ENCODE data around the gene SPON1. TPM values are rescaled to one million over a fixed set of nuclear protein-coding genes. Genes with fewer than 3 reads are reported as not detected.
"Not testable (repeated sequence)": the region's sequence is repeated elsewhere in the genome, so short reads cannot be mapped to it uniquely, and the experiment has no call there.

SPON1 gene
- total RNA-seq, 2 experiments from 2014 or later: 2.1 to 2.2 TPM

- Mint-ChIP-seq H3K27ac (peak overlapping the region; percentile 74), H3K4me1 (ENCODE audit: low read depth) (peaks cover 48% of the 10 kb centered on the region), H3K9me3 (peaks cover 7% of the 10 kb centered on the region), H3K36me3 (ENCODE audit: low read depth) (peaks cover 54% of the 10 kb centered on the region), H3K27me3 (no peaks in the 10 kb centered on the region), H3K4me3 (no peak overlapping the region)
- Histone ChIP-seq H3K36me3 (ENCODE audit: insufficient read depth, low read length) (peaks cover 5% of the 10 kb centered on the region), H3K27ac (ENCODE audit: low read depth in 1 of 2, low read length in 2 of 2) (no peak overlapping the region), H3K27me3 (ENCODE audit: control insufficient read depth in 1 of 2, insufficient read depth in 2 of 2, low read length in 2 of 2) (no peaks in the 10 kb centered on the region), H3K4me3 (ENCODE audit: low read length) (no peak overlapping the region), H3K4me1 (ENCODE audit: insufficient read depth, low read length) (peaks cover 17% of the 10 kb centered on the region), H3K9me3 (ENCODE audit: control insufficient read depth in 1 of 2, insufficient read depth in 1 of 2, low read length in 2 of 2) (no peaks in the 10 kb centered on the region)
- intact Hi-C loops (cut with DNase I, micrococcal nuclease): no loop called here
- no peak for ATAC-seq (ENCODE audit: poor library complexity)
- POLR2A ChIA-PET: no interaction called here
- no peak for DNase-seq
- TF ChIP-seq CTCF (IDR thresholded peaks at IDR 0.05): no peak
- CTCF ChIA-PET: interaction anchor here (1.3 kb wide), 1 partner anchor 26 kb away, joined by 3 read pairs; no protein-coding TSS in a partner anchor
These were observed 119.8 kb downstream of the SPON1 start for GRCh38 chr11:14082338-14082737.

GRCh38 chr11:14088861-14089260 lies 126.3 kb downstream of the SPON1 start:
- Mint-ChIP-seq H3K36me3 (ENCODE audit: low read depth) (peaks cover 35% of the 10 kb centered on the region), H3K4me1 (ENCODE audit: low read depth) (peaks cover 40% of the 10 kb centered on the region), H3K27ac (peak overlapping the region; percentile 36), H3K9me3 (peaks cover 11% of the 10 kb centered on the region)
- H3K27ac ChIP-seq (ENCODE audit: low read depth in 1 of 2, low read length in 2 of 2); H3K9me3 ChIP-seq (ENCODE audit: control insufficient read depth in 1 of 2, insufficient read depth in 1 of 2, low read length in 2 of 2); POLR2A ChIA-PET; DNase-seq; CTCF ChIA-PET; intact Hi-C loops (cut with DNase I, micrococcal nuclease); H3K36me3 ChIP-seq (ENCODE audit: insufficient read depth, low read length); H3K27me3 Mint-ChIP-seq; ATAC-seq (ENCODE audit: poor library complexity); H3K4me3 Mint-ChIP-seq; H3K27me3 ChIP-seq (ENCODE audit: control insufficient read depth in 1 of 2, insufficient read depth in 2 of 2, low read length in 2 of 2); H3K4me3 ChIP-seq (ENCODE audit: low read length): not testable (repeated sequence)
- H3K4me1 ChIP-seq (ENCODE audit: insufficient read depth, low read length): peaks cover 10% of the 10 kb centered on the region

DNA sequence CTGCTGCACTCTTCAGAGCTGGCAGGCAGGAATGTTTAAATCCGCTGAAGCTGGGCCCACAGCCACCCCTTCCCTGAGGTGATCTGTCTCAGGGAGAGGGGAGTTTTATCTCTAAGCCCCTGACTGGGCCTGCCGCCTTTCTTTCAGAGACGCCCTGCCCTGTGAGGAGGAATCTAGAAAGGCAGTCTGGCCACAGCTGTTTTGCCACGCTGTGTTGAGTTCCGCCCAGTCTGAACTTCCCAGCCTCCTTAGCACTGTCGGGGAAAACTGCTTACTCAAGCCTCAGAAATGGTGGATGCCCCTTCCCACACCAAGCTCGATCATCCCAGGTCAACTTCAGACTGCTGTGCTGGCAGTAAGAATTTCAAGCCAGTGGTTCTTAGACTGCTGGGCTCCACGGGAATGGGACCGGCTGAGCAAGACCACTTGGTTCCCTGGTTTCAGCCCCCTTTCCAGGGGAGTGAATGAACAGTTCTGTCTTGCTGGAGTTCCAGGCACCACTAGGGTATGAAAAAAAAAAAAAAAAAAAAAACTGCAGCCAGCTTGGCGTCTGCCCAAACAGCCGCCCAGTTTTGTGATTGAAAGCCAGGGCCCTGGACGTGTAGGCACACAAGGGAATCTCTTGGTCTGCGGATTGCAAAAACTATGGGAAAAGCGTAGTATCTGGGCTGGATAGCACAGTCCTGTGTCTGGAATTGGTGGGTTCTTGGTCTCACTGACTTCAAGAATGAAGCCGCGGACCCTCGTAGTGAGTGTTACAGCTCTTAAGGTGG lies 127.4 kb downstream of the SPON1 start:
- Mint-ChIP-seq H3K36me3 (ENCODE audit: low read depth) (peaks cover 28% of the 10 kb centered on the region), H3K4me1 (ENCODE audit: low read depth) (peaks cover 40% of the 10 kb centered on the region), H3K27me3 (no peaks in the 10 kb centered on the region), H3K9me3 (peaks cover 11% of the 10 kb centered on the region), H3K4me3 (peak overlapping the region; percentile 60), H3K27ac (peak overlapping the region; percentile 63)
- ChIA-PET CTCF (interaction anchor here (0.7 kb wide), 1 partner anchor 10 kb away, joined by 3 read pairs; no protein-coding TSS in a partner anchor), POLR2A (interaction anchor here (0.6 to 1.5 kb wide), 2 partner anchors 10 to 14 kb away, joined by 3 to 5 read pairs; no protein-coding TSS in a partner anchor)
- no peaks in the 10 kb centered on the region for H3K9me3 ChIP-seq (ENCODE audit: control insufficient read depth in 1 of 2, insufficient read depth in 1 of 2, low read length in 2 of 2)
- no peak overlapping the region for H3K27ac ChIP-seq (ENCODE audit: low read depth in 1 of 2, low read length in 2 of 2)
- TF ChIP-seq CTCF (IDR thresholded peaks at IDR 0.05): no peak
- ATAC-seq (ENCODE audit: poor library complexity) (no peak), DNase-seq (no peak)
- H3K27me3 ChIP-seq (ENCODE audit: control insufficient read depth in 1 of 2, insufficient read depth in 2 of 2, low read length in 2 of 2): no peaks in the 10 kb centered on the region
- intact Hi-C loops (cut with DNase I, micrococcal nuclease): no loop called here
- H3K4me3 ChIP-seq (ENCODE audit: low read length): no peak overlapping the region
- peaks cover 10% of the 10 kb centered on the region for H3K4me1 ChIP-seq (ENCODE audit: insufficient read depth, low read length)
- no peaks in the 10 kb centered on the region for H3K36me3 ChIP-seq (ENCODE audit: insufficient read depth, low read length)

- H3K27ac ChIP-seq (ENCODE audit: low read depth in 1 of 2, low read length in 2 of 2); H3K36me3 ChIP-seq (ENCODE audit: insufficient read depth, low read length); H3K4me3 ChIP-seq (ENCODE audit: low read length); ATAC-seq (ENCODE audit: poor library complexity); H3K27me3 ChIP-seq (ENCODE audit: control insufficient read depth in 1 of 2, insufficient read depth in 2 of 2, low read length in 2 of 2); H3K27me3 Mint-ChIP-seq; intact Hi-C loops (cut with DNase I, micrococcal nuclease); H3K9me3 ChIP-seq (ENCODE audit: control insufficient read depth in 1 of 2, insufficient read depth in 1 of 2, low read length in 2 of 2): not testable (repeated sequence)
- H3K27ac Mint-ChIP-seq: peak overlapping the region; percentile 63
- peak overlapping the region; percentile 60 for H3K4me3 Mint-ChIP-seq
- H3K36me3 Mint-ChIP-seq (ENCODE audit: low read depth): peaks cover 22% of the 10 kb centered on the region
- DNase-seq: peak in 2 of 14 experiments; percentile 13 to 57
- H3K4me1 Mint-ChIP-seq (ENCODE audit: low read depth): peaks cover 40% of the 10 kb centered on the region
- peaks cover 11% of the 10 kb centered on the region for H3K9me3 Mint-ChIP-seq
- ChIA-PET CTCF (interaction anchor here (0.7 kb wide), 1 partner anchor 9 kb away, joined by 3 read pairs; no protein-coding TSS in a partner anchor), POLR2A (interaction anchor here (1.5 kb wide), 1 partner anchor 14 kb away, joined by 5 read pairs; no protein-coding TSS in a partner anchor)
- peaks cover 10% of the 10 kb centered on the region for H3K4me1 ChIP-seq (ENCODE audit: insufficient read depth, low read length)
These were observed 128.1 kb downstream of the SPON1 start for GRCh38 chr11:14090631-14091030.
